IPS-18c (cell line): ENCODE data around the gene SPINK2.

Experiments
- H3K4me3 ChIP-seq: 2 replicates; pipeline ENCODE4 v1.7.0; 2013; ENCODE audit warnings: low read depth, mild to moderate bottlenecking, low read length, moderate library complexity; ENCODE audit not compliant: insufficient read depth
- H3K9me3 ChIP-seq: one replicate; pipeline ENCODE4 v1.6.1; 2013; ENCODE audit warnings: mild to moderate bottlenecking, low read length, moderate library complexity; ENCODE audit not compliant: control insufficient read depth, insufficient read depth

Gene SPINK2

GRCh38 chr4:56817840-56818491, 3.5 kb downstream of the SPINK2 start:
- H3K9me3 ChIP-seq, result no peaks in the 10 kb centered on the region
- H3K4me3 ChIP-seq, result no peak overlapping the region

GRCh38 chr4:56806666-56807065, 14.8 kb downstream of the SPINK2 start:
- Histone ChIP-seq H3K4me3 (no peak overlapping the region), H3K9me3 (no peaks in the 10 kb centered on the region)

- Histone ChIP-seq H3K9me3 (no peaks in the 10 kb centered on the region), H3K4me3 (no peak overlapping the region)
These were observed 16.9 kb downstream of the SPINK2 start for GRCh38 chr4:56804551-56804950.

- H3K9me3 ChIP-seq, result no peaks in the 10 kb centered on the region
- no peak overlapping the region for H3K4me3 ChIP-seq
These were observed 18.0 kb downstream of the SPINK2 start for GRCh38 chr4:56803471-56803870.

GRCh38 chr4:56799824-56800756, 21.4 kb downstream of the SPINK2 start:
- Histone ChIP-seq H3K9me3 (no peaks in the 10 kb centered on the region), H3K4me3 (peak overlapping the region; percentile 53)

GRCh38 chr4:56799161-56799759, 22.2 kb downstream of the SPINK2 start:
- Histone ChIP-seq H3K9me3 (no peaks in the 10 kb centered on the region), H3K4me3 (no peak overlapping the region)

- Histone ChIP-seq H3K9me3 (peaks cover 3% of the 10 kb centered on the region), H3K4me3 (no peak overlapping the region)
These were observed 25.3 kb downstream of the SPINK2 start for GRCh38 chr4:56796211-56796610.

GRCh38 chr4:56791316-56791715, 30.2 kb downstream of the SPINK2 start:
- Histone ChIP-seq H3K9me3 (peaks cover 3% of the 10 kb centered on the region), H3K4me3 (no peak overlapping the region)

GRCh38 chr4:56790691-56791091, 30.8 kb downstream of the SPINK2 start:
- Histone ChIP-seq H3K4me3 (no peak overlapping the region), H3K9me3 (peaks cover 3% of the 10 kb centered on the region)

- Histone ChIP-seq H3K9me3 (peaks cover 1% of the 10 kb centered on the region), H3K4me3 (no peak overlapping the region)
These were observed 33.4 kb downstream of the SPINK2 start for GRCh38 chr4:56788081-56788480.

GRCh38 chr4:56787380-56787779, 34.1 kb downstream of the SPINK2 start:
- Histone ChIP-seq H3K9me3 (no peaks in the 10 kb centered on the region), H3K4me3 (no peak overlapping the region)

- no peaks in the 10 kb centered on the region for H3K9me3 ChIP-seq
- H3K4me3 ChIP-seq, result no peak overlapping the region
These were observed 34.5 kb downstream of the SPINK2 start for GRCh38 chr4:56786955-56787354.

GRCh38 chr4:56783986-56784385, 37.5 kb downstream of the SPINK2 start:
- no peak overlapping the region for H3K4me3 ChIP-seq
- H3K9me3 ChIP-seq, result no peaks in the 10 kb centered on the region

GRCh38 chr4:56782019-56782418, 39.5 kb downstream of the SPINK2 start:
- Histone ChIP-seq H3K9me3 (no peaks in the 10 kb centered on the region), H3K4me3 (no peak overlapping the region)

GRCh38 chr4:56773346-56773745, 48.2 kb downstream of the SPINK2 start:
- H3K9me3 ChIP-seq, result no peaks in the 10 kb centered on the region
- H3K4me3 ChIP-seq, result no peak overlapping the region

- Histone ChIP-seq H3K4me3 (no peak overlapping the region), H3K9me3 (no peaks in the 10 kb centered on the region)
These were observed 49.4 kb downstream of the SPINK2 start for GRCh38 chr4:56772134-56772533.

GRCh38 chr4:56768763-56769162, 52.7 kb downstream of the SPINK2 start:
- Histone ChIP-seq H3K9me3 (no peaks in the 10 kb centered on the region), H3K4me3 (no peak overlapping the region)

GRCh38 chr4:56768316-56768715, 53.2 kb downstream of the SPINK2 start:
- H3K9me3 ChIP-seq, result no peaks in the 10 kb centered on the region
- no peak overlapping the region for H3K4me3 ChIP-seq
